Measurements from ENCODE around the gene GLIS1. TPM values are rescaled to one million over a fixed set of nuclear protein-coding genes. Genes with fewer than 3 reads are reported as not detected.

GLIS1 gene
- total RNA-seq, 1 donor from 2014 or later: not detected

DNA sequence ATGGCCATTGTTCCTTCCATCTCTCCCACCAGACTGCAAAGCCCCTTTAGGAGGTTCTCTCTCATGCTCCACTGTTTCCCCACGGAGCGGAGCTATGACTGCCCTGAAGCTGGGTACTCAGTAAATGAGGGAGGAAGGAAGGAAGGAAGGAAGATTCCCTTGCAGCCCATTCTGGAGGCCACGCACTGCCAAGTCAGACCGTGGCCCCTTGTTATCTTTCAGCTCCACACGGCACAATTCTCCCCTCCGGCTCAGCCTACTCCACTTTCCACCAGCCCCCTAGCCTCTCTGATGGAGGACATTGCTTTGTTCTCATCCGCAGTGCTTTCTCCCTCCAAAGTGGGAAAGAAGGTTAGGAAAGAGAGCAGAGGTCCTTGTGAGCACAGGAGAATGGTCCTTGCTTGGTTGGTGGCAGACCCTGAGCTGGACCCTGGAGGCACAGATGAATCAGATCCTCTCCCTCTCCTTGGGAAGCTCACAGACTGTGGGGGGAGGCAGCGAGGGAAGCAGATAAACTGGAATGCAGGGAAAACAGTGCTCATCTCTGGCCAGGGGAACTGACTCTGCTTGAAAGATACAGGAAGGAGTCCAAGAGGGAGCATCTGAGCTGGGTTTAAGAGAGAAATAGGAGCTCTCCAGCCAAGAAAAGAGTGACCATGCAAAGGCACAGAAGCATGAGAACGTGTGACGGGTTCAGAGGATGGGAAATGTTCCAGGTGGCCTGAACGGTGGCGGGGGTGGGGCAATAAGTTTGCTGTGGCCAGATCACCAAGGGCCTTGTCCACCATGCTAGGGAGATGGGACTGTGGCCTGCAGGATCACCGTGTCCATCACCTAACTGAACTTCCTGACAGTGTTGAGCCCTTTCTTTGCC is 52.6 kb downstream of the GLIS1 start:
- POLR2A ChIA-PET: no interaction called here
- DNase-seq (no peak), ATAC-seq (ENCODE audit: low read depth) (no peak)
- Mint-ChIP-seq H3K4me1 (peaks cover 5% of the 10 kb centered on the region), H3K4me3 (no peak overlapping the region), H3K27ac (no peak overlapping the region), H3K36me3 (ENCODE audit: low read depth) (no peaks in the 10 kb centered on the region), H3K27me3 (peaks cover 21% of the 10 kb centered on the region), H3K9me3 (no peaks in the 10 kb centered on the region)
- TF ChIP-seq, protein P1, sequence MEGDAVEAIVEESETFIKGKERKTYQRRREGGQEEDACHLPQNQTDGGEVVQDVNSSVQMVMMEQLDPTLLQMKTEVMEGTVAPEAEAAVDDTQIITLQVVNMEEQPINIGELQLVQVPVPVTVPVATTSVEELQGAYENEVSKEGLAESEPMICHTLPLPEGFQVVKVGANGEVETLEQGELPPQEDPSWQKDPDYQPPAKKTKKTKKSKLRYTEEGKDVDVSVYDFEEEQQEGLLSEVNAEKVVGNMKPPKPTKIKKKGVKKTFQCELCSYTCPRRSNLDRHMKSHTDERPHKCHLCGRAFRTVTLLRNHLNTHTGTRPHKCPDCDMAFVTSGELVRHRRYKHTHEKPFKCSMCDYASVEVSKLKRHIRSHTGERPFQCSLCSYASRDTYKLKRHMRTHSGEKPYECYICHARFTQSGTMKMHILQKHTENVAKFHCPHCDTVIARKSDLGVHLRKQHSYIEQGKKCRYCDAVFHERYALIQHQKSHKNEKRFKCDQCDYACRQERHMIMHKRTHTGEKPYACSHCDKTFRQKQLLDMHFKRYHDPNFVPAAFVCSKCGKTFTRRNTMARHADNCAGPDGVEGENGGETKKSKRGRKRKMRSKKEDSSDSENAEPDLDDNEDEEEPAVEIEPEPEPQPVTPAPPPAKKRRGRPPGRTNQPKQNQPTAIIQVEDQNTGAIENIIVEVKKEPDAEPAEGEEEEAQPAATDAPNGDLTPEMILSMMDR (IDR thresholded peaks at IDR 0.05): no peak
- intact Hi-C loops (cut with micrococcal nuclease): no loop called here
- CTCF ChIA-PET: no interaction called here

DNA sequence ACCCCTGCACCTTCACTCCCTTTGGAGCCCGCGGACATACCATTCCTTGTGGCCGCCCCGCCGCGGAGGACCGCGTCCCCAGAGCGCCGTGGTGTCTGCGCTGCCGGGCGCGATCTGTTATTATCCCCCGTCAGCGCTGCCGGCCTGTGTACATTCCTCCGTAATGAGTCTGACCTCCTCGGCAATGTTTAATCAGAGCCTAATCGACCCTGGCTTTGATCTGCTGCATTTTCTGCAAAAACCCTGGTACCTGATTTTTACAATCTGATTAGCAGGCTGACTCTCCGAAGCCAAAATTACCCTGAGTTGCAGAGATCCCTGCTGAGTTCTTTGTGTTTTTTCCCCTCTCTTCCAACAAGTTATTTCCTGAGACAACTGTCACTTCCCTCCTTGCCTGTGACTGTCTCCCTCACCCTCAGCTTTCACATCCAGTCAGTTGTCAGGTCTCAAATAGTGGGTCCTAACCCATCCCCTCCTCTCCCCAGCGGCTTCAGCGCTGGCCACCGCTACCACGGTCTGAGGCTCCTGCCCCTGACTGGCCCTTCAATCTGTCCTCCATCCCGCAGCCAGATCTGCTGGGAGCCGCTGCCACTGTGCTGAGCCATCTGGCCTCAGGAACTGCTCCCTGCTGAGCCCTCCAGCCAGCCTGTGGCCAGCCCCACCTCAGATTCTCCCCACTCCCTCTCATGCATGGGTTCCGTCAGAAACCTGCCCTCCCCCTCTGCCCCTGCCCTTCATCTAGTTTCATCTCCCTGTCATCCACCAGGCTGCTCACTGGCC is 53.5 kb downstream of the GLIS1 start:
- POLR2A ChIA-PET: no interaction called here
- H3K27ac Mint-ChIP-seq: no peak overlapping the region
- H3K4me3 Mint-ChIP-seq: no peak overlapping the region
- CTCF ChIA-PET: no interaction called here
- intact Hi-C loops (cut with micrococcal nuclease): no loop called here
- TF ChIP-seq, protein P1 (IDR thresholded peaks at IDR 0.05): no peak
- DNase-seq: no peak
- H3K27me3 Mint-ChIP-seq: peaks cover 21% of the 10 kb centered on the region
- ATAC-seq (ENCODE audit: low read depth): no peak
- H3K4me1 Mint-ChIP-seq: peaks cover 5% of the 10 kb centered on the region
- no peaks in the 10 kb centered on the region for H3K9me3 Mint-ChIP-seq
- H3K36me3 Mint-ChIP-seq (ENCODE audit: low read depth): no peaks in the 10 kb centered on the region

DNA sequence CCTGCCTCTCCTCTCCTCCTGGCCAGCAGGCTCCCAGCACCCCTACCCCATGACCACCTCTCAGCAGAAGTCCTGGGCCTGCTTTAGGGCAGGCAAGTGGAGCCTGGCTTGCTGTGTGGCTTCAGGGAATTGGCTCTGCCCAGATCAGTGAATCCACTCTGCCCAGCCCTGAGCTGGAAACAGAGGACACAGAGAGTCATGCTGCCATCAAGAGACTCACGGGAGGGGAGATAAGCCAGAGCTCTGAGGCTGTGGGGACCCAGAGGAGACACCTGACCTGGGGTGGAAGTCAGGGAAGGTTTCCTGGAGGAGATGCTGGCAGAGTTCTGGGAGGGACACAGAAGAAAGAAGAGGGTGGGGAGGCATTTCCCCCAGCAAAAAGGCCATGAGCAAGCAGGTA is 54.2 kb downstream of the GLIS1 start:
- TF ChIP-seq, protein P1 (IDR thresholded peaks at IDR 0.05): no peak
- POLR2A ChIA-PET: no interaction called here
- ATAC-seq (ENCODE audit: low read depth): no peak

DNA sequence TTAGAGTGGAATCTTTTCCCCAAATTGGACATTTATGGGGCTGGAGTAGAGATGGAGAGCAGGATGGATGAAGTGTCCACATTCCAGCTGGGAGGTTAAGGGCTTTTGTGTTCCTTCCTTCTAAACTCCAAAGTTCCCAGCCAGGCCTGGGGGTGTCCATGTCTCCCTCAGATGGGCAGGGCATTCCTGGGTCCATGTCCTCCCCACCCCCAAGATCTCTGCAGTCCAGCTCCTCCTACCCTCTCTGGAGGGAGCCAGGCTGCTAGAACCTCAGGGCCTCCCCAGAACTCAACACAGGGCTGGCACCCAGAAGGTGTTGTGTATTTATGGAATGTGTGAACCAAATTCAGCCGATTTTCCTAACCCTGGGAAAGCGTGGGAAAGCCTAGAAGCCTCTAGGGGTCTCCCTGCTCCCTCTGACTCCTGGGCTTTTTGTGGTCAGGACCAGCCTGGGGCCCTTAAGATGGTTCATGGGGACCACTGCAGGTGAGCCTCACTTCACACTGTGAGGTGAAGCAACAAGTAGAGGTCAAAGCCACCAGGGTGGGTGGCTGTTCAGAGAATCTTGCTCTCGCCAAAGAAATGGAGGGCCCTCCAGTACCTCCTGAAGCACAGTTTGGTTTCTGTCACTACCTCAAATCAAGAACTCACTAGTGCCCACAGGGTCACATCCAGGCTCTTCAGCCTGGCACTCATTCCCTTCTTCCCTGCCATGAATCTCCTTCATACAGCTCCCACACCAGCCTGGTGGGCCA is 54.8 kb downstream of the GLIS1 start:
- intact Hi-C loops (cut with micrococcal nuclease): no loop called here
- CTCF ChIA-PET: no interaction called here

More for the DNA sequence above, 54.2 kb downstream of the GLIS1 start:
- no peak for DNase-seq
- CTCF ChIA-PET: no interaction called here
- H3K4me3 Mint-ChIP-seq: no peak overlapping the region
- no peak overlapping the region for H3K27ac Mint-ChIP-seq
- H3K27me3 Mint-ChIP-seq: peaks cover 21% of the 10 kb centered on the region
- intact Hi-C loops (cut with micrococcal nuclease): no loop called here
- no peaks in the 10 kb centered on the region for H3K36me3 Mint-ChIP-seq (ENCODE audit: low read depth)
- H3K9me3 Mint-ChIP-seq: no peaks in the 10 kb centered on the region
- peaks cover 5% of the 10 kb centered on the region for H3K4me1 Mint-ChIP-seq

More for the DNA sequence above, 54.8 kb downstream of the GLIS1 start:
- Mint-ChIP-seq H3K9me3 (no peaks in the 10 kb centered on the region), H3K4me1 (peaks cover 5% of the 10 kb centered on the region), H3K4me3 (no peak overlapping the region), H3K36me3 (ENCODE audit: low read depth) (no peaks in the 10 kb centered on the region), H3K27me3 (peaks cover 19% of the 10 kb centered on the region), H3K27ac (no peak overlapping the region)
- DNase-seq: no peak
- TF ChIP-seq, protein P1 (IDR thresholded peaks at IDR 0.05): no peak
- no peak for ATAC-seq (ENCODE audit: low read depth)
- POLR2A ChIA-PET: no interaction called here
